Breast epithelium (tissue), 4 donors: ENCODE results near the gene LRFN4. TPM values are rescaled to one million over a fixed set of nuclear protein-coding genes. Genes with fewer than 3 reads are reported as not detected.
"Not testable (repeated sequence)": the region's sequence is repeated elsewhere in the genome, so short reads cannot be mapped to it uniquely, and the experiment has no call there.

Source experiments
- DNase-seq, 2 donors: peaks; one replicate each; pipeline ENCODE4 v3.0.0-alpha.2; 2019; ENCODE audit warnings: low spot score in 2 of 2
- H3K27ac ChIP-seq, 2 donors: fragments of 200-600 bp; sonication (generic) in 1 of 2; one replicate each; pipeline ENCODE4 v1.5.1; 2016 to 2019; ENCODE audit warnings: mild to moderate bottlenecking in 1 of 2
- H3K27me3 ChIP-seq, 2 donors: fragments of 200-600 bp; sonication (generic) in 1 of 2; one replicate each; pipeline versions ENCODE4 v1.5.1 to v1.6.0; 2017 to 2019; ENCODE audit warnings: control low read depth in 1 of 2, mild to moderate bottlenecking in 1 of 2
- H3K36me3 ChIP-seq: fragments of 200-600 bp; one replicate; pipeline ENCODE4 v1.5.1; 2019
- H3K4me1 ChIP-seq, 2 donors: fragments of 200-600 bp; sonication (generic); one replicate each; pipeline ENCODE4 v1.5.1; 2016 to 2019; ENCODE audit warnings: control low read depth in 1 of 2
- H3K4me3 ChIP-seq, 3 donors: fragments of 200-600 bp; sonication (generic); 1 replicate in 2 of 3; 2 replicates in 1 of 3; pipeline ENCODE4 v1.5.1; 2016 to 2019; ENCODE audit warnings: mild to moderate bottlenecking in 3 of 3, moderate library complexity in 2 of 3
- H3K9me3 ChIP-seq, 2 donors: fragments of 200-600 bp; sonication (generic) in 1 of 2; one replicate each; pipeline ENCODE4 v1.5.1; 2016 to 2019; ENCODE audit warnings: control low read depth in 1 of 2
- CTCF ChIP-seq, 3 donors: fragments of 450-650 bp; IDR thresholded peaks; one replicate each; pipeline ENCODE4 v1.5.1; 2016 to 2017; ENCODE audit warnings: antibody characterized with exemption in 3 of 3, mild to moderate bottlenecking in 3 of 3, moderate library complexity in 3 of 3
- POLR2A ChIP-seq: fragments of 450-650 bp; IDR thresholded peaks from one replicate; pipeline ENCODE4 v1.6.1; 2016; ENCODE audit warnings: antibody characterized with exemption, mild to moderate bottlenecking, moderate library complexity
- POLR2AphosphoS5 ChIP-seq, 3 donors: sonication (generic); formaldehyde crosslinking; IDR thresholded peaks; one replicate each; pipeline ENCODE4 v1.6.1; 2017; ENCODE audit warnings: antibody characterized with exemption in 3 of 3
- intact Hi-C: fragments of 100-400 bp; cut with DNase I; formaldehyde crosslinking; loops from one replicate; pipeline ENCODE4 v1.15.1; 2023; ENCODE audit warnings: low total_unique reads
- total RNA-seq, 3 donors: library from RNA; depleted of rRNA; stranded (reverse); fragments of >200 nt; gene quantifications; one replicate each; pipeline ENCODE4 v1.1.0, GENCODE V29; 2016

LRFN4 gene
- total RNA-seq, 3 donors from 2014 or later = 5.2 to 14.4 (median 11.7) TPM

DNA sequence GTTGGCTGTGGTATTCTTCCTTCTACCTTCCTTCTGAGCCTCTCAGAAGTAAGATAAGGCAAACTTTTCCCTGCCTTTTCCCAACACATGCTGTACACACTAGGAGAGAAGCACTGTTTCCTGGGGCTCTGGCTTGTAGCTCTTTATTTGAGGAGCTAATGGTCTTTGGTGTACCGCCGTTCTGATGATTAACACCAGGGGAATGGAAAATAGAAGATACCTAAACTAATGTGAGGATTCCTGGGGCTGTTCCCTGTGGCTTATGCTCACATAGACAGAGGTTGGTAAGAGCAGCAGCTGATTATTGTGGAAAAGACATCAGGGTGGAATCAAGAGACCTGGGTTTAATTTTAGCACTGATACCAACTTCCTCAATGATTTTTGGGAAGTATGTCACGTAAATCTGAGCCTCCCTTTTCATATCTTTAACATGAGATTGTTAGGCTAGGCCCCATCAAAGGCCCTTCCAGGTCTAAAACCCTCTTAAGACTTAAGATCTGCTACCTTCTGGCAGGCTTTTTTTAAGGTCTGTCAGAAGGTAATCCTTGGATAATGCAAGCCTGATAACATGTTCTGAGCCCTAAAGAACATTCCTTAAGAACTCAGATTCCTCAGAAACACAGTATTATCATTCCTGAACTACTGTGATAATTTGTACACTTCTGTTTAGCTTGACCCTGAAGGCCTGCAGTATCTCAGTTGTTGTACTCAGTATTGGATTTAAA lies 38.5 kb upstream of the LRFN4 start:
- no peak for DNase-seq
- Histone ChIP-seq H3K4me1 (no peaks in the 10 kb centered on the region), H3K9me3 (no peaks in the 10 kb centered on the region), H3K27me3 (no peaks in the 10 kb centered on the region), H3K4me3 (no peak overlapping the region), H3K27ac (no peak overlapping the region), H3K36me3 (no peaks in the 10 kb centered on the region)
- TF ChIP-seq POLR2A (no peak), POLR2AphosphoS5 (IDR thresholded peaks at IDR 0.05) (no peak), CTCF (IDR thresholded peaks at IDR 0.05) (no peak)
- intact Hi-C loops = no loop called here

GRCh38 chr11:66820381-66820780 lies 36.5 kb upstream of the LRFN4 start:
- H3K27ac ChIP-seq = no peak overlapping the region
- H3K4me1 ChIP-seq = no peaks in the 10 kb centered on the region
- intact Hi-C loops = no loop called here
- no peak for TF ChIP-seq POLR2AphosphoS5 (IDR thresholded peaks at IDR 0.05)
- no peak for TF ChIP-seq POLR2A
- no peak for TF ChIP-seq CTCF (IDR thresholded peaks at IDR 0.05)
- H3K9me3 ChIP-seq = no peaks in the 10 kb centered on the region
- H3K36me3 ChIP-seq = no peaks in the 10 kb centered on the region
- no peak for DNase-seq
- H3K4me3 ChIP-seq = no peak overlapping the region
- no peaks in the 10 kb centered on the region for H3K27me3 ChIP-seq

DNA sequence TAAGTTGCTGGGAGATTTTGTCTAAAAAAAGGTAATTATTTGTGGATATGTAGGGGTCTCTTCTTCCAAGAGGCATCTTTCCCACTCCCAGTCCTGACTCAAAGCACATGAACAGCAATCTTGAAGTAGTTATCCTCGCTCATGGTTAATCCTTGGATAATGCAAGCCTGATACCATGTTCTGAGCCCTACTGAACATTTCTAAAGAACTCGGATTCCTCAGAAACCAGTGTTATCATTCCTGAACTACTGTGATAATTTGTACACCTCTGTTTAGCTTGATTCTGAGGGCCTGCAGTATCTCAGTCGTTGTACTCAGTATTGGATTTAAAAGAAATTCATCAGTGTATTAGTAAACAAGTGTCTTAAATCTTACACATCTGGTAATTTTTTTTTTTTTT lies 36.0 kb upstream of the LRFN4 start:
- DNase-seq = no peak
- Histone ChIP-seq H3K27me3 (no peaks in the 10 kb centered on the region), H3K4me3 (no peak overlapping the region), H3K4me1 (no peaks in the 10 kb centered on the region), H3K9me3 (no peaks in the 10 kb centered on the region), H3K27ac (no peak overlapping the region), H3K36me3 (no peaks in the 10 kb centered on the region)
- intact Hi-C loops = no loop called here
- no peak for TF ChIP-seq POLR2A
- no peak for TF ChIP-seq POLR2AphosphoS5 (IDR thresholded peaks at IDR 0.05)
- no peak for TF ChIP-seq CTCF (IDR thresholded peaks at IDR 0.05)

GRCh38 chr11:66823700-66824099 lies 33.2 kb upstream of the LRFN4 start:
- H3K27me3 ChIP-seq = no peaks in the 10 kb centered on the region
- H3K9me3 ChIP-seq = no peaks in the 10 kb centered on the region
- no peak for DNase-seq
- intact Hi-C loops = no loop called here
- no peak for TF ChIP-seq POLR2A
- TF ChIP-seq POLR2AphosphoS5 (IDR thresholded peaks at IDR 0.05) = no peak
- TF ChIP-seq CTCF (IDR thresholded peaks at IDR 0.05) = no peak
- H3K36me3 ChIP-seq = no peaks in the 10 kb centered on the region
- no peak overlapping the region for H3K27ac ChIP-seq
- H3K4me3 ChIP-seq = no peak overlapping the region
- no peaks in the 10 kb centered on the region for H3K4me1 ChIP-seq

DNA sequence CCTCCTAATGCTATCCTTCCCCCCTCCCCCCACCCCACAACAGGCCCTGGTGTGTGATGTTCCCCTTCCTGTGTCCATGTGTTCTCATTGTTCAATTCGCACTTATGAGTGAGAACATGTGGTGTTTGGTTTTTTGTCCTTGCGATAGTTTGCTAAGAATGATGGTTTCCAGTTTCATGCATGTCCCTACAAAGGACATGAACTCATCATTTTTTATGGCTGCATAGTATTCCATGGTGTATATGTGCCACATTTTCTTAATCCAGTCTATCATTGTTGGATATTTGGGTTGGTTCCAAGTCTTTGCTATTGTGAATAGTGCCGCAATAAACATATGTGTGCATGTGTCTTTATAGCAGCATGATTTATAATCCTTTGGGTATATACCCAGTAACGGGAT lies 32.3 kb upstream of the LRFN4 start:
- H3K27ac ChIP-seq, intact Hi-C loops, H3K4me3 ChIP-seq, H3K36me3 ChIP-seq, H3K27me3 ChIP-seq, H3K4me1 ChIP-seq, H3K9me3 ChIP-seq, DNase-seq: not testable (repeated sequence)

- no peak overlapping the region for H3K27ac ChIP-seq
- no peak for DNase-seq
- H3K4me3 ChIP-seq = no peak overlapping the region
- H3K27me3 ChIP-seq = no peaks in the 10 kb centered on the region
- intact Hi-C loops = no loop called here
- H3K9me3 ChIP-seq = no peaks in the 10 kb centered on the region
- H3K36me3 ChIP-seq = no peaks in the 10 kb centered on the region
- TF ChIP-seq POLR2AphosphoS5 (IDR thresholded peaks at IDR 0.05) = no peak
- TF ChIP-seq CTCF (IDR thresholded peaks at IDR 0.05) = no peak
- no peak for TF ChIP-seq POLR2A
- H3K4me1 ChIP-seq = no peaks in the 10 kb centered on the region
These were observed 22.4 kb upstream of the LRFN4 start for GRCh38 chr11:66834539-66834845.
